D721Med (cell line): Measurements from ENCODE around the gene CCNA1.

Experiments used
- DNase-seq: peaks from one replicate; pipeline ENCODE4 v3.0.0; 2011; ENCODE audit warnings: low spot score; ENCODE audit not compliant: insufficient read length
- FAIRE-seq: peaks from 2 replicates; lab custom pipeline; 2011; peaks lifted over from hg19 to GRCh38; lab: Jason Lieb, UNC
- CTCF ChIP-seq: IDR thresholded peaks from 2 replicates; pipeline ENCODE4 v1.5.1; 2012; ENCODE audit warnings: mild to moderate bottlenecking, control low read depth; ENCODE audit not compliant: insufficient read depth; ENCODE audit errors: missing control alignments

The CCNA1 gene

GRCh38 chr13:36476661-36477060, 44.4 kb downstream of the CCNA1 start:
- FAIRE-seq (no peak), DNase-seq (no peak)
- TF ChIP-seq CTCF, result no peak

GRCh38 chr13:36480726-36481427, 48.6 kb downstream of the CCNA1 start:
- no peak for FAIRE-seq
- TF ChIP-seq CTCF, result no peak
- DNase-seq, result no peak

- no peak for FAIRE-seq
- no peak for TF ChIP-seq CTCF
Measured at GRCh38 chr13:36490055-36490454, 57.8 kb downstream of the CCNA1 start.

More at GRCh38 chr13:36490055-36490454, 57.8 kb downstream of the CCNA1 start:
- DNase-seq, result no peak
